ENCODE results near the gene TMC6.
A peak's percentile ranks its signal among the peaks of the same experiment; 100 is the strongest.

Gene TMC6

GRCh38 chr17:78135858-78136500 is 7.4 kb upstream of the TMC6 start:
- DNase-seq, result no peak

- no peak for DNase-seq
These were observed 6.4 kb upstream of the TMC6 start for GRCh38 chr17:78134899-78135385.

GRCh38 chr17:78133971-78134898 is 5.7 kb upstream of the TMC6 start:
- DNase-seq, result peak in 2 of 14 donors; percentile 12 to 23

GRCh38 chr17:78133179-78133951 is 4.8 kb upstream of the TMC6 start:
- no peak for DNase-seq

- DNase-seq, result no peak
These were observed 4.2 kb upstream of the TMC6 start for GRCh38 chr17:78132767-78133178.

GRCh38 chr17:78132084-78132676 is 3.6 kb upstream of the TMC6 start:
- no peak for DNase-seq

- peak in 3 of 14 donors; percentile 24 to 52 (median 45) for DNase-seq
These were observed 2.9 kb upstream of the TMC6 start for GRCh38 chr17:78131172-78132083.

GRCh38 chr17:78130437-78131101 is 2.0 kb upstream of the TMC6 start, which contains the start of gene TMC8:
TSS of gene TMC8 (plus strand) at chr17:78130771. CDS start at chr17:78131589, 818 bp downstream.
- DNase-seq, result peak in 7 of 14 donors; percentile 27 to 58 (median 45)

- no peak for DNase-seq
These were observed 1.5 kb upstream of the TMC6 start for GRCh38 chr17:78130090-78130436.

GRCh38 chr17:78129351-78130089 is 965 bp upstream of the TMC6 start:
- no peak for DNase-seq

- peak in 8 of 14 donors; percentile 46 to 81 (median 69) for DNase-seq
These were observed 536 bp downstream of the TMC6 start for GRCh38 chr17:78127888-78128550.

GRCh38 chr17:78127239-78127887 is 1.2 kb downstream of the TMC6 start:
- DNase-seq, result peak in 12 of 14 donors; percentile 40 to 94 (median 82)

- DNase-seq, result no peak
These were observed 1.7 kb downstream of the TMC6 start for GRCh38 chr17:78126895-78127238.

- DNase-seq, result peak in 4 of 14 donors; percentile 42 to 69 (median 50)
These were observed 2.3 kb downstream of the TMC6 start for GRCh38 chr17:78125976-78126894.

- no peak for DNase-seq
These were observed 3.2 kb downstream of the TMC6 start for GRCh38 chr17:78125138-78125913.

- DNase-seq, result no peak
These were observed 3.8 kb downstream of the TMC6 start for GRCh38 chr17:78124836-78125137.

Data from C1 segment of cervical spinal cord (tissue), 14 donors.